GM12873 (cell line): ENCODE data around the gene SHB.

Experiments used
- CTCF ChIP-seq: IDR thresholded peaks from 2 replicates; pipeline ENCODE4 v1.5.1; 2012; ENCODE audit warnings: low read depth, mild to moderate bottlenecking, moderate library complexity, low read length, control low read depth; ENCODE audit not compliant: insufficient read depth; ENCODE audit errors: missing control alignments

SHB gene

GRCh38 chr9:38066914-38067858, 1.8 kb downstream of the SHB start:
- no peak for TF ChIP-seq CTCF

GRCh38 chr9:38066197-38066913, 2.7 kb downstream of the SHB start:
- no peak for TF ChIP-seq CTCF

- TF ChIP-seq CTCF, result no peak
Observed at GRCh38 chr9:38065369-38066075, 3.5 kb downstream of the SHB start.

- no peak for TF ChIP-seq CTCF
Observed at GRCh38 chr9:38064842-38065368, 4.1 kb downstream of the SHB start.

- no peak for TF ChIP-seq CTCF
Observed at GRCh38 chr9:38063363-38063707, 5.7 kb downstream of the SHB start.

- TF ChIP-seq CTCF, result no peak
Observed at GRCh38 chr9:38062498-38063362, 6.3 kb downstream of the SHB start.
